ENCODE data around the gene ROBO2. TPM values are rescaled to one million over a fixed set of nuclear protein-coding genes. Genes with fewer than 3 reads are reported as not detected.

ROBO2 gene
- total and polyA plus RNA-seq, 2 experiments from 2014 or later, result 1.2 to 14.3 TPM

GRCh38 chr3:77586216-77586615 is 546.3 kb downstream of the ROBO2 start:
- H2AFZ ChIP-seq, result no peak overlapping the region
- no peak overlapping the region for H3K4me2 ChIP-seq

DNA sequence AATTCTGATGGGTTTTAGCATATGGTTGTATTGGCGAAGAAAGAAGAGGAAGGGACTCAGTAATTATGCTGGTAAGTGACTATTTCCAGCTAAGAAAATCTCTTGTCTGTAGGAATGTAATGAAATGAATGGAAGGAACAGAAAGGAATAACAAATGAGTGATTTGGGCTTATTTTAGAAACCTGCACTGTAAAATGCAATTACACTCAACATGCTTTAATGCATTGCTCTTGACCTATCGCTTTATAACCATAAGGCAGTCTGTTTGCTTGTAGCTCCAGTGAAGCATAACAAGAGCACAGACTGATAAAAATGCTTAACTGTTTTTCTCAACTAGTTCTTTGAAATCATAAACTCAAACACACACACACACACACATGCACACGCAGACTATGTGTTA is 549.0 kb downstream of the ROBO2 start:
- Histone ChIP-seq H3K9me3 (ENCODE audit: low read depth) (no peaks in the 10 kb centered on the region), H3K36me3 (replicated peaks; ENCODE audit: insufficient read depth, low read depth) (no peaks in the 10 kb centered on the region), H3K4me2 (no peak overlapping the region), H3K9me2 (replicated peaks; ENCODE audit: insufficient read depth) (no peaks in the 10 kb centered on the region), H3K79me2 (no peaks in the 10 kb centered on the region), H3K4me3 (no peak overlapping the region), H3K27ac (no peak overlapping the region), H4K20me1 (ENCODE audit: insufficient read depth, poor library complexity, severe bottlenecking) (no peaks in the 10 kb centered on the region), H3K4me1 (ENCODE audit: insufficient read depth) (no peaks in the 10 kb centered on the region), H3K27me3 (no peaks in the 10 kb centered on the region), H2AFZ (no peak overlapping the region)
- WGBS (ENCODE audit: low lambda C conversion rate, missing lambda C conversion rate), result 93% methylated on average over 3 of the region's 3 CpGs
- no peak for DNase-seq (ENCODE audit: low spot score)
- TF ChIP-seq EZH2 (IDR thresholded peaks at IDR 0.05; ENCODE audit: borderline replicate concordance) (no peak), EZH2phosphoT487 (IDR thresholded peaks at IDR 0.05; ENCODE audit: low read depth, severe bottlenecking, unreplicated experiment) (no peak)
- TF ChIP-seq, protein P1, sequence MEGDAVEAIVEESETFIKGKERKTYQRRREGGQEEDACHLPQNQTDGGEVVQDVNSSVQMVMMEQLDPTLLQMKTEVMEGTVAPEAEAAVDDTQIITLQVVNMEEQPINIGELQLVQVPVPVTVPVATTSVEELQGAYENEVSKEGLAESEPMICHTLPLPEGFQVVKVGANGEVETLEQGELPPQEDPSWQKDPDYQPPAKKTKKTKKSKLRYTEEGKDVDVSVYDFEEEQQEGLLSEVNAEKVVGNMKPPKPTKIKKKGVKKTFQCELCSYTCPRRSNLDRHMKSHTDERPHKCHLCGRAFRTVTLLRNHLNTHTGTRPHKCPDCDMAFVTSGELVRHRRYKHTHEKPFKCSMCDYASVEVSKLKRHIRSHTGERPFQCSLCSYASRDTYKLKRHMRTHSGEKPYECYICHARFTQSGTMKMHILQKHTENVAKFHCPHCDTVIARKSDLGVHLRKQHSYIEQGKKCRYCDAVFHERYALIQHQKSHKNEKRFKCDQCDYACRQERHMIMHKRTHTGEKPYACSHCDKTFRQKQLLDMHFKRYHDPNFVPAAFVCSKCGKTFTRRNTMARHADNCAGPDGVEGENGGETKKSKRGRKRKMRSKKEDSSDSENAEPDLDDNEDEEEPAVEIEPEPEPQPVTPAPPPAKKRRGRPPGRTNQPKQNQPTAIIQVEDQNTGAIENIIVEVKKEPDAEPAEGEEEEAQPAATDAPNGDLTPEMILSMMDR (IDR thresholded peaks at IDR 0.05; ENCODE audit: poor library complexity), result no peak

More at GRCh38 chr3:77586216-77586615, 546.3 kb downstream of the ROBO2 start:
- Histone ChIP-seq H3K27ac (no peak overlapping the region), H4K20me1 (ENCODE audit: insufficient read depth, poor library complexity, severe bottlenecking) (no peaks in the 10 kb centered on the region), H3K4me1 (ENCODE audit: insufficient read depth) (no peaks in the 10 kb centered on the region), H3K79me2 (no peaks in the 10 kb centered on the region), H3K9me3 (ENCODE audit: low read depth) (no peaks in the 10 kb centered on the region), H3K9me2 (replicated peaks; ENCODE audit: insufficient read depth) (no peaks in the 10 kb centered on the region), H3K36me3 (replicated peaks; ENCODE audit: insufficient read depth, low read depth) (no peaks in the 10 kb centered on the region), H3K4me3 (no peak overlapping the region), H3K27me3 (no peaks in the 10 kb centered on the region)
- TF ChIP-seq, protein P1 (IDR thresholded peaks at IDR 0.05; ENCODE audit: poor library complexity), result no peak
- no peak for DNase-seq (ENCODE audit: low spot score)
- WGBS (ENCODE audit: low lambda C conversion rate, missing lambda C conversion rate), result 94% methylated on average over 4 of the region's 4 CpGs

GRCh38 chr3:77590191-77590590 is 550.3 kb downstream of the ROBO2 start:
- 94% methylated on average over 3 of the region's 3 CpGs for WGBS (ENCODE audit: low lambda C conversion rate, missing lambda C conversion rate)
- Histone ChIP-seq H3K9me3 (ENCODE audit: low read depth) (no peaks in the 10 kb centered on the region), H3K4me2 (no peak overlapping the region), H3K27ac (no peak overlapping the region), H3K4me1 (ENCODE audit: insufficient read depth) (no peaks in the 10 kb centered on the region), H3K79me2 (no peaks in the 10 kb centered on the region), H3K4me3 (no peak overlapping the region), H3K27me3 (no peaks in the 10 kb centered on the region), H3K36me3 (replicated peaks; ENCODE audit: insufficient read depth, low read depth) (no peaks in the 10 kb centered on the region), H2AFZ (no peak overlapping the region), H3K9me2 (replicated peaks; ENCODE audit: insufficient read depth) (no peaks in the 10 kb centered on the region), H4K20me1 (ENCODE audit: insufficient read depth, poor library complexity, severe bottlenecking) (no peaks in the 10 kb centered on the region)
- no peak for DNase-seq (ENCODE audit: low spot score)
- TF ChIP-seq, protein P1 (IDR thresholded peaks at IDR 0.05; ENCODE audit: poor library complexity), result no peak
- TF ChIP-seq EZH2 (IDR thresholded peaks at IDR 0.05; ENCODE audit: borderline replicate concordance), result no peak

DNA sequence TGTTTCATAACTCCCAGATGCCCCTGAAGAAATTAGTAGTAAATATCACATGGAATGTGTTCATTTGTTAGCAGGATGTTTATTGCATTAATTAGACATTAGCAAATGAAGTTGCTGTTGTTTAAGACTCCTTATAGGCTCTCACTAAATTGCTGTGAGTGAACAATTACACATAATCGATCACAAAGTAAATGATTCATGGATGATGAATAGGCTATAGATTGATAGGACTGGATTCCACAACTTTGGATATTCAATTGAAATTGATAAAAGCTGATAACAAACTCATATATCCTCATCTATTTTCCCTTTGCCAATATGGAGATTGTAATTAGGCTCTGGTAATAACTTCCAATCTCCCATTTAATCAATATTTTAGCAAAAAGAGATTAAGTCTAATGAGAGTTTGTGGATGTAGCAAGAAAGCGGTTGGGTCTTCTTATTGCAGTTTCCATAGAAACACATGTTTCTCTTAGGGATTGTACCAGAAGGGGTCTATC is 555.5 kb downstream of the ROBO2 start:
- WGBS (ENCODE audit: low lambda C conversion rate, missing lambda C conversion rate), result 91% methylated on average over 2 of the region's 2 CpGs
- Histone ChIP-seq H3K9me3 (ENCODE audit: low read depth) (no peaks in the 10 kb centered on the region), H3K4me3 (no peak overlapping the region), H3K4me2 (no peak overlapping the region), H3K27me3 (no peaks in the 10 kb centered on the region), H3K36me3 (replicated peaks; ENCODE audit: insufficient read depth, low read depth) (no peaks in the 10 kb centered on the region), H3K4me1 (ENCODE audit: insufficient read depth) (no peaks in the 10 kb centered on the region), H3K27ac (no peak overlapping the region), H4K20me1 (ENCODE audit: insufficient read depth, poor library complexity, severe bottlenecking) (no peaks in the 10 kb centered on the region), H2AFZ (no peak overlapping the region), H3K79me2 (no peaks in the 10 kb centered on the region), H3K9me2 (replicated peaks; ENCODE audit: insufficient read depth) (no peaks in the 10 kb centered on the region)
- TF ChIP-seq EZH2phosphoT487 (IDR thresholded peaks at IDR 0.05; ENCODE audit: low read depth, severe bottlenecking, unreplicated experiment) (no peak), EZH2 (IDR thresholded peaks at IDR 0.05; ENCODE audit: borderline replicate concordance) (no peak)
- TF ChIP-seq, protein P1 (IDR thresholded peaks at IDR 0.05; ENCODE audit: poor library complexity), result no peak
- DNase-seq (ENCODE audit: low spot score), result no peak

Measured in hepatocyte (in vitro differentiated cells).